HFF-Myc (cell line): ENCODE measurements around the gene DIABLO.
"Not testable (repeated sequence)": the region's sequence is repeated elsewhere in the genome, so short reads cannot be mapped to it uniquely, and the experiment has no call there.

Experiments used
- DNase-seq: peaks from one replicate; pipeline ENCODE4 v3.0.0-alpha.2; 2011; ENCODE audit warnings: low read depth; ENCODE audit errors: extremely low read depth
- H3K4me3 ChIP-seq: replicated peaks from 2 replicates; pipeline ENCODE4 v1.5.1; 2011; ENCODE audit warnings: low read depth, mild to moderate bottlenecking, control low read depth, low read length
- TF ChIP-seq, protein P1 (sequence below): IDR thresholded peaks from 2 replicates; pipeline ENCODE4 v1.5.1; 2012; ENCODE audit warnings: mild to moderate bottlenecking, low read depth, low read length, control low read depth; ENCODE audit errors: missing control alignments

DIABLO gene

DNA sequence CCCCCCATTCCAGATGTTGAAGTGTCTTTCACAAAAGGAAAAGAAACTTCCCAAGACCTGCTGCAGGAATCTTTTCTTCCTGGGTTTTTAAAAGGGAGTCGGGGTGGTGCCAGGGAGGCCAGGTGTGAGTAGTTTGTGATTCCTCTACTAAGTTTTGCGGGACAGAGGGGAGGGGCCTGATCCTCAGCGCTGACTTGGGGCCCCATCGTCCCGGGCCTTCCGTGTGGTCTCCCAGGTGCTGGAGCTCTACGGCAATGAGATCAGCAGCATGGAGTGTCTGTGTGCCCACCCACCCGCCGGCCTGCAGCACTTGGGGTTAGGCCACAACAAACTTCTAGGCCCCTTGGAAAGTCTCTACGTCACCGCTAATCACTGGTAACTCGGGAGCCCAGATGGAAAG lies 38.4 kb downstream of the DIABLO start:
- TF ChIP-seq, protein P1, sequence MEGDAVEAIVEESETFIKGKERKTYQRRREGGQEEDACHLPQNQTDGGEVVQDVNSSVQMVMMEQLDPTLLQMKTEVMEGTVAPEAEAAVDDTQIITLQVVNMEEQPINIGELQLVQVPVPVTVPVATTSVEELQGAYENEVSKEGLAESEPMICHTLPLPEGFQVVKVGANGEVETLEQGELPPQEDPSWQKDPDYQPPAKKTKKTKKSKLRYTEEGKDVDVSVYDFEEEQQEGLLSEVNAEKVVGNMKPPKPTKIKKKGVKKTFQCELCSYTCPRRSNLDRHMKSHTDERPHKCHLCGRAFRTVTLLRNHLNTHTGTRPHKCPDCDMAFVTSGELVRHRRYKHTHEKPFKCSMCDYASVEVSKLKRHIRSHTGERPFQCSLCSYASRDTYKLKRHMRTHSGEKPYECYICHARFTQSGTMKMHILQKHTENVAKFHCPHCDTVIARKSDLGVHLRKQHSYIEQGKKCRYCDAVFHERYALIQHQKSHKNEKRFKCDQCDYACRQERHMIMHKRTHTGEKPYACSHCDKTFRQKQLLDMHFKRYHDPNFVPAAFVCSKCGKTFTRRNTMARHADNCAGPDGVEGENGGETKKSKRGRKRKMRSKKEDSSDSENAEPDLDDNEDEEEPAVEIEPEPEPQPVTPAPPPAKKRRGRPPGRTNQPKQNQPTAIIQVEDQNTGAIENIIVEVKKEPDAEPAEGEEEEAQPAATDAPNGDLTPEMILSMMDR: no peak
- H3K4me3 ChIP-seq: no peak overlapping the region
- DNase-seq: no peak

DNA sequence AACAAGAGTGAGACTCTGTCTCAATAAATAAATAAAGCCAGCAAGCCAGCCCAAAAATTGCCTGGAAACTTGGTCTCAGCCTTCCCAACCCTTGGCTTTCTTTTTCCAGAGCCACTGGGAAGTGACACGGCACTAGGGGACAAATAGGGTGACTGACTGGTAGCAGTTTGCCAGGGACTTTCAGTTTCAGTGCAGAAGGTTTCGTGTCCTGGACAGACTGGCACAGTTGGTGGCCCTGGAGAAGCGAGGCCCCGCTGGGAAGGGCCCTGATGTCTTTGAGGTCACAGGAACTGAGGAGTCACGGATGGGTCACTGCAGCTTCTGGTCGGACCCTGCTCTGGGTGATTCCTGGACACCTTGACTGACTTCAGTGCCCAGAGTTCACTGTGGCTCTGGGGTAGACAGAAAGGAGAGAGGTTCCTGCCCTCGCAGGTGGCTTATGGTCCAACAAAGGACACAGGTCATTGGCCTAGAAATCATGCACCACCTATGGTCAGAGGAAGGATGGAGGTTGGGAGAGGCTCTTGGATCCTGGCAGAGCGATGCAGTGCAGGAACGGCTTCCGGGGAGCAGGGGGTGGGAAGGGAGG lies 40.3 kb downstream of the DIABLO start:
- H3K4me3 ChIP-seq: no peak overlapping the region
- DNase-seq: no peak
- TF ChIP-seq, protein P1: no peak

DNA sequence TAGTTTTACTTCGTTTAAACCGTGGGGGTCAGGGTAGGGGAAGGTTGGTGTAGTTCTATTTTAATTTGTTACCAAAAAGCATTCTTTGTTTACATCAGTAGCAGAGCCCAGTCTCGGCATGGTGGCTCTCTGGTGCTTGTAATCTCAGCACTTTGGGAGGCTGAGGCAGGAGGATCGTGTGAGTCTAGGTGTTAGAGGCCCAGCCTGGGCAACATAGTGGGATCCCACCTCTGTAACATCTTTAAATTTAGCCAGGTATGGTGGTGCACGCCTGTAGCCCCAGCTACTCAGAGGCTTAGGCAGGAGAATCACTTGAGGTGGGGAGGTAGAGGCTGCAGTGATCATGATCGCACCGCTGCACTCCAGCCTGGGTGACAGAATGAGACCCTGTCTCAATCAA lies 40.8 kb downstream of the DIABLO start:
- no peak overlapping the region for H3K4me3 ChIP-seq
- DNase-seq: no peak
- TF ChIP-seq, protein P1: no peak

DNA sequence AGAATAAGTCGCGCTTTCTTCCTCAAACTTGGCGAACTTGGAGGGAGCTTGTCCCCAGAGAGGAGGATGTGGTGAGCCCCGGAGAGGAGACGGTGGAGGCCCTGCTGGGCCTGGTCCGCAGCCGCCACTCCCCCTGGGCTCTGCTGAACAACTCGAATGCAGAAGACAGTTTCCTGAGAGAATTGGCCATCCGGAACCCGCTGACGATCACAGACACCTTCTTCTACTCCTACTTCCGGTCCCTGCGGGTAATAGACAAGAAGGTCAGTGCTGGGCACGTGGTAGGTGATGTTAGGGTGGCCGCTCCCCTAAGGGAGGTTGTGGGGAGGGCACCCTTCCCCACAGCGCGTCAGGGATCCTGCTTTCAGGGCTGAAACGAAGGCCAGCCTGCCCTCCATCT lies 41.3 kb downstream of the DIABLO start:
- TF ChIP-seq, protein P1: no peak
- no peak overlapping the region for H3K4me3 ChIP-seq
- DNase-seq: no peak

DNA sequence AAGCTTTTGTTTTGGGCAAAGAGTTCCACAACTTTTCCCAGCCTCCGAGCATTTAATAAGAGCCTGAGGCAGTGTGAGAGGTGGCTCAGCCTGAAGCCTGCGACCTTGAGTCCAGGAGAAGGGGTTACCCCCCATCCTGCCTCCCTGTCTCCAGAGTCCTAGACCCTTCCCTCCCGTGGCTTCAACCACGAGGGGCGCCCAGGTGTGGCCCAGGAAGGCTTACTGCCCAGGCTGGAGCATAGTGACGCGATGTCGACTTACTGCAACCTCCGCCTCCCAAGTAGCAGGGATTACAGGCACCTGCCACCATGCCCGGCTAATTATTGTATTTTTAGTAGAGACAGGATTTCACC lies 42.3 kb downstream of the DIABLO start:
- DNase-seq: no peak
- H3K4me3 ChIP-seq: peak overlapping the region; percentile 42
- TF ChIP-seq, protein P1: no peak

DNA sequence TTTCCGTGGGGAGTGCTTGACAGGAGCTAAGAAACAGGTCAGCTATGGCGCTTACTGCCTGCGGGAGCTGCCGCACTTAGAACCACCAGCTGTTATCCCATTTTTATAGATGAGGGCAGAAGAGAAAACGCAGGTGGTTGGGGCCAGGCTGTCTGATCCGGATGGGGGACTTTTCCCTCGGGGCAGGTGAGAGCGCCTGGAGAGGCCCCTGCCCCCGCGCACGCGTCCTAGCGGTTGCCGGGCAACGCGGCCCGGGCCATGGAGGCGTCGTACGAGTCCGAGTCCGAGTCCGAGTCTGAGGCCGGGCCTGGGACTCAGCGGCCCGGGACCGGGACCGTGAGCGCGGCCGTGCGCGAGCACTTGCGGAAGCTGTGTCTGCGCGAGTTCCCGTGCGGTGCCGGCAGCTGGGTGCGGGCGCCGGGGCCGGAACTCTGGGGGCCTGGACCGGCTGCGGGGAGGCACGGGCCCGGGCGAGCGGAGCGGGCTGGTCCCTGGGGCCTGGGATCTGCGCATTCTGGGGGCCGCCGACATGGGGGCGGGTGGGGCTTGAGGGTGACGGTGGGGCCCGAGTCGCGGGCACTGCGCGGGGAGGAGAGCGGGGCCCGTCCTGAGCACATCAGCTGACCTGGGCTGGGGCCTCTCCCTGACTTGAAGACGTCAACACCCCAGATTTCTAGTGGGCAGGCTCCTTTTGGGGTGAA lies 42.8 kb downstream of the DIABLO start, which contains the start of gene LRRC43:
LRRC43 (plus strand) TSS at position 237 of the 701 bp plus-strand sequence; CDS start at position 259, 22 bp downstream.
- DNase-seq: no peak
- peak within 1 kb of the TSS; percentile 42 for H3K4me3 ChIP-seq
- TF ChIP-seq, protein P1: no peak

DNA sequence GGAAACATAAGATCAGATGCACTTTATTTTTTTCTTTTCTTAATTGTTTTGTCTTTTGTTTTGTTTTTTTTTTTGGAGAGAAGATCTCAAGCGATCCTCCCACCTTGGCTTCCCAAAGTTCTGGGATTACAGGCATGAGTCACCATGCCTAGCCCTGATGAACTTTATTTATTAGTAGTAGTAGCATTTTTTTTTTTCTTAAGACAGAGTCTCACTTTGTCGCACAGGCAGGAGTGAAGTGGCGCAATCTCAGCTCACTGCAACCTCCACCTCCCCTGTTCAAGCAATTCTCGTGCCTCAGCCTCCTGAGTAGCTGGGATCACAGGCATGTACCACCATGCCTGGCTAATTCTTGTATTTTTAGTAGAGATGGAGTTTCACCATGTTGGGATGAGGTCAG lies 49.4 kb downstream of the DIABLO start:
- H3K4me3 ChIP-seq, DNase-seq: not testable (repeated sequence)
